Lower leg skin (tissue), 3 donors: ENCODE data around the gene PCNX1.

Experiments used
- CTCF ChIP-seq, 3 donors: fragments of 450-650 bp; IDR thresholded peaks; one replicate each; pipeline ENCODE4 v1.5.1; 2016; ENCODE audit warnings: antibody characterized with exemption in 3 of 3, mild to moderate bottlenecking in 3 of 3, moderate library complexity in 2 of 3
- POLR2A ChIP-seq, 2 donors: fragments of 450-650 bp; IDR thresholded peaks; one replicate each; pipeline ENCODE4 v1.6.1; 2016 to 2017; ENCODE audit warnings: antibody characterized with exemption in 2 of 2, mild to moderate bottlenecking in 1 of 2, moderate library complexity in 1 of 2

- TF ChIP-seq CTCF (IDR thresholded peaks at IDR 0.05) = no peak
- no peak for TF ChIP-seq POLR2A (IDR thresholded peaks at IDR 0.05)
These were observed 123.7 kb downstream of the PCNX1 start for GRCh38 chr14:71031000-71031399.
